Adrenal gland (tissue), 12 donors: ENCODE results near the gene UBFD1. TPM values are rescaled to one million over a fixed set of nuclear protein-coding genes. Genes with fewer than 3 reads are reported as not detected.

Source experiments
- DNase-seq, 7 donors: peaks; one replicate each; pipeline ENCODE4 v3.0.0-alpha.2; 2019 to 2020
- H3K27ac ChIP-seq, 5 donors: fragments of 200-600 bp; sonication (generic) in 4 of 5; 1 replicate in 3 of 5; 2 replicates in 2 of 5; pipeline versions ENCODE4 v1.5.1 to v1.8.0; 2016 to 2020; ENCODE audit warnings: mild to moderate bottlenecking in 1 of 5
- H3K27me3 ChIP-seq: fragments of 200-600 bp; 2 replicates; pipeline ENCODE4 v1.8.0; 2021
- H3K36me3 ChIP-seq, 2 donors: fragments of 200-600 bp; replicated peaks in 1 of 2; 1 replicate in 1 of 2; 2 replicates in 1 of 2; pipeline versions ENCODE4 v1.5.1 to v1.8.0; 2018 to 2022
- H3K4me1 ChIP-seq, 2 donors: fragments of 200-600 bp; replicated peaks in 1 of 2; 1 replicate in 1 of 2; 2 replicates in 1 of 2; pipeline versions ENCODE4 v1.5.1 to v1.8.0; 2018 to 2021
- H3K4me3 ChIP-seq, 4 donors: fragments of 200-600 bp; sonication (generic) in 3 of 4; one replicate each; pipeline ENCODE4 v1.5.1; 2016 to 2018
- H3K9me3 ChIP-seq, 3 donors: fragments of 200-600 bp; sonication (generic) in 1 of 3; replicated peaks in 1 of 3; 1 replicate in 2 of 3; 2 replicates in 1 of 3; pipeline versions ENCODE4 v1.5.1 to v1.8.0; 2016 to 2021
- POLR2A ChIP-seq, 2 donors: fragments of 450-650 bp; IDR thresholded peaks; one replicate each; pipeline ENCODE4 v1.6.1; 2017; ENCODE audit warnings: antibody characterized with exemption in 2 of 2, mild to moderate bottlenecking in 2 of 2, moderate library complexity in 1 of 2
- WGBS, 4 donors: extraction: QIAGEN DNeasy Blood & Tissue Kit in 2 of 4; methylation state at CpG; one replicate each; pipeline versions ENCODE4 v1.1.5 to v1.1.7; 2013 to 2017; 5-methylcytosine and 5-hydroxymethylcytosine counted together
- intact Hi-C, 2 donors: fragments of 100-400 bp; cut with DNase I; formaldehyde crosslinking; loops; one replicate each; pipeline versions ENCODE4 v1.14.1 to v1.15.0; 2022 to 2023
- polyA plus RNA-seq, 3 donors: library from polyadenylated mRNA; stranded (reverse); fragments of 200-250 nt in 2 of 3; fragments of 350-450 nt in 1 of 3; fragmentation: Illumina TruSeq in 1 of 3; extraction: RNeasy Lipid Tissue Mini Kit (QIAGEN cat#74804) in 1 of 3; gene quantifications; one replicate each; pipeline ENCODE4 v1.2.3, GENCODE V29; 2013 to 2014
- total RNA-seq, 9 donors: library from RNA; depleted of rRNA in 4 of 9; stranded (reverse); fragments of >200 nt in 4 of 9; fragments of 120-200 nt in 1 of 9; fragmentation: NEBNext Ultra II Directional in 1 of 9; extraction: Animal tissue kit (Norgen Biotek cat#: 25700) in 1 of 9; gene quantifications; one replicate each; pipeline versions ENCODE4 v1.1.0 to v1.2.4, GENCODE V29; 2013 to 2023
- TF ChIP-seq, protein P1 (sequence below), 6 experiments: fragments of 450-650 bp in 4 of 6; fragments of 200-600 bp in 2 of 6; sonication (generic) in 1 of 6; IDR thresholded peaks; 1 replicate in 5 of 6; 2 replicates in 1 of 6; pipeline versions ENCODE4 v1.5.1 to v1.8.0; 2016 to 2021; ENCODE audit warnings: antibody characterized with exemption in 6 of 6, mild to moderate bottlenecking in 2 of 6, moderate library complexity in 1 of 6
- donor health status: healthy with polysubstance abuse.
- donor health status: Bipolar disorder and iron deficiency.
- donor health status: DM: yes; HTN: yes; CAD: no.
- donor health status: DM: no; HTN: no; CAD: no.
- donor health status: DM: no; HTN: no; CAD: no.
- donor health status: DM: yes; HTN: yes; CAD: no.

UBFD1 gene
- total and polyA plus RNA-seq, 12 donors, result 9.5 to 151 (median 87.0) TPM

- Histone ChIP-seq H3K27ac (peak overlapping the region in 1 of 5 donors; percentile 41), H3K27me3 (no peaks in the 10 kb centered on the region), H3K9me3 (no peaks in the 10 kb centered on the region), H3K36me3 (peaks cover 0 to 38% of the 10 kb centered on the region in 2 donors), H3K4me1 (no peaks in the 10 kb centered on the region), H3K4me3 (no peak overlapping the region)
- DNase-seq, result no peak
- TF ChIP-seq, protein P1, sequence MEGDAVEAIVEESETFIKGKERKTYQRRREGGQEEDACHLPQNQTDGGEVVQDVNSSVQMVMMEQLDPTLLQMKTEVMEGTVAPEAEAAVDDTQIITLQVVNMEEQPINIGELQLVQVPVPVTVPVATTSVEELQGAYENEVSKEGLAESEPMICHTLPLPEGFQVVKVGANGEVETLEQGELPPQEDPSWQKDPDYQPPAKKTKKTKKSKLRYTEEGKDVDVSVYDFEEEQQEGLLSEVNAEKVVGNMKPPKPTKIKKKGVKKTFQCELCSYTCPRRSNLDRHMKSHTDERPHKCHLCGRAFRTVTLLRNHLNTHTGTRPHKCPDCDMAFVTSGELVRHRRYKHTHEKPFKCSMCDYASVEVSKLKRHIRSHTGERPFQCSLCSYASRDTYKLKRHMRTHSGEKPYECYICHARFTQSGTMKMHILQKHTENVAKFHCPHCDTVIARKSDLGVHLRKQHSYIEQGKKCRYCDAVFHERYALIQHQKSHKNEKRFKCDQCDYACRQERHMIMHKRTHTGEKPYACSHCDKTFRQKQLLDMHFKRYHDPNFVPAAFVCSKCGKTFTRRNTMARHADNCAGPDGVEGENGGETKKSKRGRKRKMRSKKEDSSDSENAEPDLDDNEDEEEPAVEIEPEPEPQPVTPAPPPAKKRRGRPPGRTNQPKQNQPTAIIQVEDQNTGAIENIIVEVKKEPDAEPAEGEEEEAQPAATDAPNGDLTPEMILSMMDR (IDR thresholded peaks at IDR 0.05), result no peak
- TF ChIP-seq POLR2A (IDR thresholded peaks at IDR 0.05), result no peak
- 81 to 93% (median 86%) methylated on average over 6 of the region's 6 CpGs for WGBS, 4 donors
- intact Hi-C loops, result no loop called here
These were observed 34.2 kb upstream of the UBFD1 start for GRCh38 chr16:23523321-23523720.

- Histone ChIP-seq H3K27me3 (no peaks in the 10 kb centered on the region), H3K27ac (no peak overlapping the region), H3K4me1 (no peaks in the 10 kb centered on the region), H3K9me3 (no peaks in the 10 kb centered on the region), H3K4me3 (no peak overlapping the region), H3K36me3 (peaks cover 0 to 44% of the 10 kb centered on the region in 2 donors)
- intact Hi-C loops, result no loop called here
- TF ChIP-seq, protein P1 (IDR thresholded peaks at IDR 0.05), result no peak
- TF ChIP-seq POLR2A (IDR thresholded peaks at IDR 0.05), result no peak
- 71 to 81% (median 74%) methylated on average over 7 of the region's 7 CpGs for WGBS, 4 donors
- DNase-seq, result no peak
These were observed 33.6 kb upstream of the UBFD1 start for GRCh38 chr16:23523876-23524385.

- H3K4me1 ChIP-seq, result no peaks in the 10 kb centered on the region
- no peak for DNase-seq
- 89 to 96% (median 91%) methylated on average over 3 of the region's 3 CpGs for WGBS, 4 donors
- TF ChIP-seq POLR2A (IDR thresholded peaks at IDR 0.05), result no peak
- TF ChIP-seq, protein P1 (IDR thresholded peaks at IDR 0.05), result no peak
- H3K4me3 ChIP-seq, result no peak overlapping the region
- no peaks in the 10 kb centered on the region for H3K9me3 ChIP-seq
- H3K36me3 ChIP-seq, result peaks cover 0 to 53% of the 10 kb centered on the region in 2 donors
- intact Hi-C loops, result no loop called here
- H3K27me3 ChIP-seq, result no peaks in the 10 kb centered on the region
- no peak overlapping the region for H3K27ac ChIP-seq
These were observed 32.6 kb upstream of the UBFD1 start for GRCh38 chr16:23524886-23525285.

- intact Hi-C loops, result no loop called here
- H3K4me1 ChIP-seq, result no peaks in the 10 kb centered on the region
- no peak overlapping the region for H3K4me3 ChIP-seq
- 87 to 93% (median 89%) methylated on average over 9 to 11 of the region's 11 CpGs for WGBS, 4 donors
- H3K9me3 ChIP-seq, result no peaks in the 10 kb centered on the region
- no peak for DNase-seq
- no peaks in the 10 kb centered on the region for H3K27me3 ChIP-seq
- H3K27ac ChIP-seq, result no peak overlapping the region
- peaks cover 0 to 58% of the 10 kb centered on the region in 2 donors for H3K36me3 ChIP-seq
- TF ChIP-seq, protein P1 (IDR thresholded peaks at IDR 0.05), result no peak
- no peak for TF ChIP-seq POLR2A (IDR thresholded peaks at IDR 0.05)
These were observed 29.4 kb upstream of the UBFD1 start for GRCh38 chr16:23527961-23528643.
